B cell (primary cell): ENCODE data around the gene PARD3. TPM values are rescaled to one million over a fixed set of nuclear protein-coding genes. Genes with fewer than 3 reads are reported as not detected.

Source experiments
- ATAC-seq: fragments of 200-7000 bp; cut with Tn5 transposase; one replicate; pipeline ENCODE4 v1.10.0; 2021; ENCODE audit warnings: low read depth, mild to moderate bottlenecking, moderate number of reproducible peaks, moderate library complexity
- CTCF ChIA-PET: fragments of 350-600 bp; sonication (Branson Sonifier 250); formaldehyde crosslinking; loops from one replicate; lab custom pipeline; 2021; ENCODE audit warnings: antibody characterized with exemption, inconsistent platforms; lab: Charles Lee
- POLR2A ChIA-PET: fragments of 350-600 bp; sonication (Branson Sonifier 250); formaldehyde crosslinking; loops from one replicate; lab custom pipeline; 2021; ENCODE audit warnings: antibody characterized with exemption; lab: Charles Lee
- DNase-seq: peaks from one replicate; pipeline ENCODE4 v3.0.0; 2013
- H2AFZ ChIP-seq: 2 replicates; pipeline ENCODE4 v1.6.1; 2012; ENCODE audit warnings: mild to moderate bottlenecking, low read depth, low read length; ENCODE audit not compliant: insufficient read depth, poor library complexity, severe bottlenecking
- H3K27ac ChIP-seq, 2 donors: 1 replicate in 1 of 2; 2 replicates in 1 of 2; pipeline ENCODE4 v1.5.1; 2012 to 2013; ENCODE audit warnings: low read length in 2 of 2, mild to moderate bottlenecking in 2 of 2, moderate library complexity in 1 of 2
- H3K27me3 ChIP-seq, 4 experiments: fragments of 200-600 bp in 1 of 4; sonication (generic) in 1 of 4; replicated peaks in 1 of 4; 1 replicate in 2 of 4; 2 replicates in 2 of 4; pipeline versions ENCODE4 v1.6.1 to v1.7.0; 2013 to 2016; ENCODE audit warnings: low read length in 3 of 4, mild to moderate bottlenecking in 2 of 4, mixed read lengths in 1 of 4, moderate library complexity in 1 of 4; ENCODE audit not compliant: insufficient read depth in 4 of 4, control insufficient read depth in 3 of 4; ENCODE audit errors: control extremely low read depth in 1 of 4
- H3K36me3 ChIP-seq, 2 experiments: replicated peaks in 1 of 2; 1 replicate in 1 of 2; 2 replicates in 1 of 2; pipeline versions ENCODE4 v1.6.1 to v1.7.1; 2013; ENCODE audit warnings: low read length in 1 of 2; ENCODE audit not compliant: insufficient read depth in 2 of 2, control insufficient read depth in 1 of 2; ENCODE audit errors: control extremely low read depth in 1 of 2, extremely low read depth in 1 of 2
- H3K4me1 ChIP-seq, 2 donors: fragments of 200-600 bp in 1 of 2; sonication (generic) in 1 of 2; 1 replicate in 1 of 2; 2 replicates in 1 of 2; pipeline versions ENCODE4 v1.5.1 to v1.6.1; 2013 to 2017; ENCODE audit warnings: low read length in 2 of 2; ENCODE audit not compliant: control insufficient read depth in 2 of 2, insufficient read depth in 2 of 2
- H3K4me2 ChIP-seq: replicated peaks from 2 replicates; pipeline ENCODE3; 2012; ENCODE audit warnings: mild to moderate bottlenecking, low read depth, low read length; ENCODE audit not compliant: poor library complexity, severe bottlenecking
- H3K4me3 ChIP-seq, 5 experiments: fragments of 200-600 bp in 1 of 5; sonication (generic) in 1 of 5; 1 replicate in 3 of 5; 2 replicates in 2 of 5; pipeline versions ENCODE4 v1.5.1 to v1.7.0; 2011 to 2016; ENCODE audit warnings: low read length in 4 of 5, mild to moderate bottlenecking in 4 of 5, low read depth in 2 of 5, control low read depth in 1 of 5, moderate library complexity in 1 of 5; ENCODE audit not compliant: insufficient read depth in 1 of 5; ENCODE audit errors: control extremely low read depth in 1 of 5, extremely low read depth in 1 of 5
- H3K79me2 ChIP-seq: fragments of 200-600 bp; sonication (generic); one replicate; pipeline ENCODE4 v1.6.0; 2016; ENCODE audit warnings: low read length; ENCODE audit not compliant: control insufficient read depth, insufficient read depth
- H3K9ac ChIP-seq: fragments of 200-600 bp; sonication (generic); 2 replicates; pipeline ENCODE4 v1.6.1; 2017; ENCODE audit warnings: mild to moderate bottlenecking, low read length, moderate library complexity
- H3K9me3 ChIP-seq, 3 donors: one replicate each; pipeline versions ENCODE4 v1.6.1 to v1.7.1; 2013; ENCODE audit warnings: low read length in 2 of 3; ENCODE audit not compliant: control insufficient read depth in 2 of 3, insufficient read depth in 1 of 3; ENCODE audit errors: control extremely low read depth in 1 of 3
- H4K20me1 ChIP-seq: 2 replicates; pipeline ENCODE4 v1.6.0; 2012; ENCODE audit warnings: mild to moderate bottlenecking, low read length; ENCODE audit not compliant: insufficient read depth, control insufficient read depth, poor library complexity, severe bottlenecking
- H3K27ac Mint-ChIP-seq: one replicate; pipeline ENCODE4 v1.8.0; 2021; ENCODE audit warnings: mixed read lengths
- H3K27me3 Mint-ChIP-seq: one replicate; pipeline ENCODE4 v1.8.0; 2021; ENCODE audit warnings: mixed read lengths
- H3K4me1 Mint-ChIP-seq: one replicate; pipeline ENCODE4 v1.8.0; 2021; ENCODE audit warnings: mixed read lengths
- H3K4me3 Mint-ChIP-seq: one replicate; pipeline ENCODE4 v1.8.0; 2021; ENCODE audit warnings: mixed read lengths
- H3K9me3 Mint-ChIP-seq: one replicate; pipeline ENCODE4 v1.8.0; 2022; ENCODE audit warnings: mixed read lengths; ENCODE audit not compliant: insufficient read depth
- CTCF ChIP-seq: fragments of 200-600 bp; IDR thresholded peaks from one replicate; pipeline ENCODE4 v1.8.0; 2022; ENCODE audit warnings: antibody characterized with exemption, mild to moderate bottlenecking
- EZH2 ChIP-seq: IDR thresholded peaks from 2 replicates; pipeline ENCODE4 v1.6.1; 2012; ENCODE audit warnings: borderline replicate concordance, low read depth, mild to moderate bottlenecking, moderate library complexity, low read length; ENCODE audit not compliant: insufficient read depth, poor library complexity, severe bottlenecking
- WGBS: methylation state at CpG from one replicate; pipeline ENCODE4 v1.1.5; 2013; ENCODE audit warnings: missing lambda C conversion rate; ENCODE audit not compliant: insufficient coverage; 5-methylcytosine and 5-hydroxymethylcytosine counted together
- intact Hi-C: fragments of 100-400 bp; cut with micrococcal nuclease; formaldehyde crosslinking; loops from one replicate; pipeline ENCODE4 v1.10.0; 2022
- polyA plus RNA-seq: library from polyadenylated mRNA; depleted of rRNA; stranded (reverse); fragments of >200 nt; gene quantifications from 2 replicates; pipeline ENCODE4 v1.2.3, GENCODE V29; 2012
- total RNA-seq, 2 donors: library from RNA; stranded (reverse); fragments of 120-200 nt in 1 of 2; gene quantifications; 1 replicate in 1 of 2; 2 replicates in 1 of 2; pipeline versions ENCODE4 v1.2.3 to v1.2.4, GENCODE V29; 2013 to 2022

PARD3 gene
- total and polyA plus RNA-seq, 2 donors (not counting 1 experiment from before 2014, with no cell fraction given): not detected

- Histone ChIP-seq H3K4me1 (no peaks in the 10 kb centered on the region), H3K27ac (no peak overlapping the region), H3K4me2 (no peak overlapping the region), H3K36me3 (no peaks in the 10 kb centered on the region), H4K20me1 (no peaks in the 10 kb centered on the region), H2AFZ (no peak overlapping the region), H3K4me3 (no peak overlapping the region), H3K27me3 (no peaks in the 10 kb centered on the region), H3K9me3 (peaks cover 0 to 4% (median 0%) of the 10 kb centered on the region in 3 donors), H3K79me2 (no peaks in the 10 kb centered on the region), H3K9ac (no peak overlapping the region)
- CTCF ChIA-PET: no interaction called here
- no CpG with 5 or more reads among the region's 4 CpGs for WGBS
- Mint-ChIP-seq H3K27ac (no peak overlapping the region), H3K27me3 (no peaks in the 10 kb centered on the region), H3K9me3 (no peaks in the 10 kb centered on the region), H3K4me3 (no peak overlapping the region), H3K4me1 (no peaks in the 10 kb centered on the region)
- no peak for DNase-seq
- POLR2A ChIA-PET: no interaction called here
- TF ChIP-seq EZH2 (no peak), CTCF (no peak)
- no peak for ATAC-seq
- intact Hi-C loops: no loop called here
Measured at GRCh38 chr10:34310234-34310633, 504.9 kb downstream of the PARD3 start.

- Histone ChIP-seq H3K27ac (no peak overlapping the region), H2AFZ (no peak overlapping the region), H3K4me3 (no peak overlapping the region), H3K9me3 (peaks cover 0 to 4% (median 0%) of the 10 kb centered on the region in 3 donors), H3K79me2 (no peaks in the 10 kb centered on the region), H3K9ac (no peak overlapping the region), H3K36me3 (no peaks in the 10 kb centered on the region), H3K27me3 (no peaks in the 10 kb centered on the region), H3K4me2 (no peak overlapping the region), H4K20me1 (no peaks in the 10 kb centered on the region), H3K4me1 (no peaks in the 10 kb centered on the region)
- no peak for ATAC-seq
- DNase-seq: no peak
- POLR2A ChIA-PET: no interaction called here
- no peak overlapping the region for H3K4me3 Mint-ChIP-seq
- intact Hi-C loops: no loop called here
- CTCF ChIA-PET: no interaction called here
- no peak for TF ChIP-seq EZH2
- no peak for TF ChIP-seq CTCF
- H3K9me3 Mint-ChIP-seq: no peaks in the 10 kb centered on the region
- no peaks in the 10 kb centered on the region for H3K4me1 Mint-ChIP-seq
- WGBS: 95% methylated on average over 4 of the region's 6 CpGs
- H3K27ac Mint-ChIP-seq: no peak overlapping the region
- H3K27me3 Mint-ChIP-seq: no peaks in the 10 kb centered on the region
Measured at GRCh38 chr10:34305189-34305588, 509.9 kb downstream of the PARD3 start.
